C4-2B (cell line): ENCODE measurements around the gene MB.
A peak's percentile ranks its signal among the peaks of the same experiment; 100 is the strongest.

Source experiments
- H3K27ac ChIP-seq: fragments of 450-650 bp; 2 replicates; pipeline ENCODE4 v1.5.1; 2017
- CTCF ChIP-seq: fragments of 450-650 bp; conservative IDR thresholded peaks from 2 replicates; pipeline ENCODE4 v1.5.1; 2017; ENCODE audit warnings: mild to moderate bottlenecking
- ZFX ChIP-seq: fragments of 450-650 bp; IDR thresholded peaks from 2 replicates; pipeline ENCODE4 v1.6.1; 2017

Gene MB

GRCh38 chr22:35592418-35592967 is 24.6 kb downstream of the MB start:
- no peak for TF ChIP-seq ZFX
- TF ChIP-seq CTCF = no peak
- peak overlapping the region; percentile 83; the same call in 1 of the 2 replicates for H3K27ac ChIP-seq

GRCh38 chr22:35591714-35592417 is 25.3 kb downstream of the MB start:
- peak overlapping the region; percentile 83; the same call in 1 of the 2 replicates for H3K27ac ChIP-seq
- no peak for TF ChIP-seq CTCF
- TF ChIP-seq ZFX = no peak

GRCh38 chr22:35590634-35591295 is 26.4 kb downstream of the MB start:
- H3K27ac ChIP-seq = peak overlapping the region; percentile 83
- TF ChIP-seq ZFX (no peak), CTCF (no peak)

GRCh38 chr22:35589756-35590093 is 27.4 kb downstream of the MB start:
- TF ChIP-seq CTCF = no peak
- no peak for TF ChIP-seq ZFX
- H3K27ac ChIP-seq = peak overlapping the region; percentile 83

- peak overlapping the region; percentile 83 for H3K27ac ChIP-seq
- no peak for TF ChIP-seq ZFX
- no peak for TF ChIP-seq CTCF
These were observed 27.9 kb downstream of the MB start for GRCh38 chr22:35589071-35589755.

- peak overlapping the region; percentile 83 for H3K27ac ChIP-seq
- TF ChIP-seq CTCF = no peak
- no peak for TF ChIP-seq ZFX
These were observed 29.2 kb downstream of the MB start for GRCh38 chr22:35587896-35588295.

GRCh38 chr22:35587447-35587870 is 29.7 kb downstream of the MB start:
- TF ChIP-seq CTCF (no peak), ZFX (no peak)
- peak overlapping the region; percentile 83 for H3K27ac ChIP-seq
